Measurements from ENCODE around the gene ZSCAN20. TPM values are rescaled to one million over a fixed set of nuclear protein-coding genes. Genes with fewer than 3 reads are reported as not detected.

Gene ZSCAN20
- total RNA-seq, 4 donors from 2014 or later = 4.9 to 7.3 (median 6.2) TPM

DNA sequence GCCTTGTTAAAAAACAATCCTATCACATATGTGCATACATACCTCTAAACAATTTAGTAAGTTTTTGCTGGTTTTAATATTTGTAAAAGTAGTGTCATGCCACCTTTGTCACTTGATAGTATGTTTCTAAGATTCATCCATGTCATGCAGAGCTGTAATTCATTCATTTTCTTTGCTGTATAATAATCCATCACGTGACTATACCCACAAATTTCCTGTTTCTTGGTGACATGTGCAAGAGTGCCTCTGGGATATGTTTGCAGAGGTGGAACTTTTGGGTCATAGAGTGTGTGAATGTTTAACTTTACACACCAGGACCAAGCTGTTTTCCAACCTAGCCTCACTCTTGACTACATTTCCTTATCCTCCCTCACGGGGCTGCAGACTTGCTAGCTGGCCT lies 62.9 kb downstream of the ZSCAN20 start:
- TF ChIP-seq, protein P1, sequence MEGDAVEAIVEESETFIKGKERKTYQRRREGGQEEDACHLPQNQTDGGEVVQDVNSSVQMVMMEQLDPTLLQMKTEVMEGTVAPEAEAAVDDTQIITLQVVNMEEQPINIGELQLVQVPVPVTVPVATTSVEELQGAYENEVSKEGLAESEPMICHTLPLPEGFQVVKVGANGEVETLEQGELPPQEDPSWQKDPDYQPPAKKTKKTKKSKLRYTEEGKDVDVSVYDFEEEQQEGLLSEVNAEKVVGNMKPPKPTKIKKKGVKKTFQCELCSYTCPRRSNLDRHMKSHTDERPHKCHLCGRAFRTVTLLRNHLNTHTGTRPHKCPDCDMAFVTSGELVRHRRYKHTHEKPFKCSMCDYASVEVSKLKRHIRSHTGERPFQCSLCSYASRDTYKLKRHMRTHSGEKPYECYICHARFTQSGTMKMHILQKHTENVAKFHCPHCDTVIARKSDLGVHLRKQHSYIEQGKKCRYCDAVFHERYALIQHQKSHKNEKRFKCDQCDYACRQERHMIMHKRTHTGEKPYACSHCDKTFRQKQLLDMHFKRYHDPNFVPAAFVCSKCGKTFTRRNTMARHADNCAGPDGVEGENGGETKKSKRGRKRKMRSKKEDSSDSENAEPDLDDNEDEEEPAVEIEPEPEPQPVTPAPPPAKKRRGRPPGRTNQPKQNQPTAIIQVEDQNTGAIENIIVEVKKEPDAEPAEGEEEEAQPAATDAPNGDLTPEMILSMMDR (IDR thresholded peaks at IDR 0.05; ENCODE audit: low read depth) = no peak

DNA sequence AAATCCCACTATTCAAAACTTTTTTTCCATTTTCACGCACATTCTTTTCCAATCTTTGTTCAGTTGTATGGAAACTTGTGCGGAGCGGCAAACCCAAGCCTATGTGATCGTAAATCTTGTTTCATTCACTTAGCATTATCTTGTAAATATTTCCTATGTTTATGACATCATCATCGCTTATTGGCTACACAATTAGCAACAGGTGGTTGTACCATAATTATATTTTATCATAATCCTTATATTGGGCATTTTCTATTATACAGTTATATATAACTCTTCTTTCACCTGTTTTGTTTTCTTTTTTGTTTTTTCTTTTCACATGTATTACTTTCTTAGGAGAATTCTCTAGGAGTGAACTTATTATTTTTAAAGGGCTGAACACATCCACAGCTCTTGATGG lies 65.4 kb downstream of the ZSCAN20 start:
- TF ChIP-seq, protein P1 (IDR thresholded peaks at IDR 0.05; ENCODE audit: low read depth) = no peak

DNA sequence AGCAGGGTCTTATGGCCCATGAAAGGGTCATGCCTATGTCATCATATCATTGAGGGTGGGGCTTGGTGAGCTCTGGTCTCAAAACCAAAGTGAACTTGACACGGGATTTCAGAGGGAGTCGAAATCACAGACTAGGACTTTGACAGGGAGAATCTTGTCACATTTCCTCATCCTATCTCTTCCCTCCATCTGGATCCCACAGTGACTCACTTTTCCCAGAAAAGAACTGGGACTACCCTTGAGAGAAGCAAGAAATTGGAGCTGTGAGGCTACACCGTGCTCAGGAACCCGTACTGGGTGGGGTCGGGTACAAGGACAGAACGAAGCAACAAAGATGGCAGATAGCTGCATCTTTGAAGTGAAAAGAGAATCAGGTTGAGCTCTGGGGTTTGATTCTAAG lies 69.5 kb downstream of the ZSCAN20 start:
- TF ChIP-seq, protein P1 (IDR thresholded peaks at IDR 0.05; ENCODE audit: low read depth) = no peak

Other genes starting within 250 kb of the ZSCAN20 start
- gene ZNF362, start 216.2 kb upstream of the ZSCAN20 start, total RNA-seq = 10 to 100 TPM in 3 of 4 donors, 1 to 10 TPM in 1; 8.2 to 16.6 (median 11.1) TPM
- not detected for gene A3GALT2, start 151.5 kb upstream of the ZSCAN20 start, total RNA-seq
- gene PHC2, start 41.5 kb upstream of the ZSCAN20 start, total RNA-seq = 100 to 1,000 TPM; 118 to 164 (median 139) TPM